A549 (cell line): ENCODE results near the gene COBLL1. TPM values are rescaled to one million over a fixed set of nuclear protein-coding genes. Genes with fewer than 3 reads are reported as not detected.

Experiments used
- ATAC-seq, 2 experiments: fragments of 200-7000 bp in 1 of 2; fragments of >200 bp in 1 of 2; cut with Nextera tagmentation in 1 of 2; cut with Tn5 transposase in 1 of 2; 3 replicates each; pipeline versions ENCODE4 v1.8.0 to v1.9.1; 2018 to 2020; ENCODE audit warnings: mild to moderate bottlenecking in 1 of 2, moderate library complexity in 1 of 2
- CTCF ChIA-PET: fragments of 300-600 bp; sonication (Branson Sonifier 250); formaldehyde crosslinking; extraction: SDS; loops from one replicate; lab custom pipeline; 2021; ENCODE audit warnings: antibody characterized with exemption, inconsistent platforms; lab: Yijun Ruan, JAX
- POLR2A ChIA-PET: fragments of 350-600 bp; formaldehyde crosslinking; extraction: SDS; loops from one replicate; lab custom pipeline; 2021; ENCODE audit warnings: antibody characterized with exemption, inconsistent platforms; lab: Yijun Ruan, JAX
- DNase-seq, 2 experiments: peaks; one replicate each; pipeline versions ENCODE4 v3.0.0 to v3.0.0-alpha.2; 2011 to 2016; ENCODE audit warnings: low read depth in 1 of 2, low spot score in 1 of 2
- FAIRE-seq: peaks from 2 replicates; lab custom pipeline; 2011; peaks lifted over from hg19 to GRCh38; lab: Jason Lieb, UNC
- H3K27ac ChIP-seq, 2 experiments: fragments of >200 bp; sonication (Bioruptor Twin); formaldehyde crosslinking; 3 replicates each; pipeline ENCODE4 v1.5.1; 2016 to 2017
- H3K4me1 ChIP-seq: fragments of >200 bp; sonication (Bioruptor Twin); formaldehyde crosslinking; 3 replicates; pipeline ENCODE4 v1.6.1; 2016
- H3K4me2 ChIP-seq: fragments of >200 bp; sonication (Bioruptor Twin); formaldehyde crosslinking; 3 replicates; pipeline ENCODE4 v1.6.1; 2016
- H3K4me3 ChIP-seq: fragments of >200 bp; sonication (Bioruptor Twin); formaldehyde crosslinking; 3 replicates; pipeline ENCODE4 v1.5.1; 2016
- H3K9me3 ChIP-seq: fragments of >200 bp; sonication (Bioruptor Twin); formaldehyde crosslinking; 3 replicates; pipeline ENCODE4 v1.6.1; 2016
- CBX8 ChIP-seq: fragments of 200-600 bp; sonication (generic); IDR thresholded peaks from 2 replicates; pipeline ENCODE4 v1.6.1; 2016
- CEBPB ChIP-seq, 2 experiments: fragments of >200 bp in 1 of 2; sonication (Bioruptor Twin) in 1 of 2; formaldehyde crosslinking in 1 of 2; IDR thresholded peaks; 2 replicates each; pipeline ENCODE4 v1.6.1; 2012 to 2016
- EHMT2 ChIP-seq: fragments of 200-600 bp; sonication (generic); IDR thresholded peaks from 2 replicates; pipeline ENCODE4 v1.6.1; 2016; ENCODE audit warnings: antibody characterized with exemption, low read depth, mild to moderate bottlenecking, moderate library complexity
- EP300 ChIP-seq, 2 experiments: fragments of >200 bp; sonication (Bioruptor Twin); formaldehyde crosslinking; IDR thresholded peaks; 2 replicates in 1 of 2; 3 replicates in 1 of 2; pipeline ENCODE4 v1.6.1; 2016 to 2017
- FOSL2 ChIP-seq, 2 experiments: fragments of 450-650 bp in 1 of 2; fragments of >200 bp in 1 of 2; sonication (Bioruptor Twin) in 1 of 2; formaldehyde crosslinking; IDR thresholded peaks; 2 replicates each; pipeline versions ENCODE4 v1.5.0 to v1.6.1; 2016 to 2020; ENCODE audit warnings: mild to moderate bottlenecking in 1 of 2, moderate library complexity in 1 of 2
- HEYL ChIP-seq: fragments of 250-450 bp; sonication (Bioruptor Pico); IDR thresholded peaks from 2 replicates; pipeline ENCODE4 v1.8.0; 2021; ENCODE audit warnings: mild to moderate bottlenecking, moderate library complexity
- HOXA7 ChIP-seq: fragments of 250-450 bp; sonication (Bioruptor Pico); IDR thresholded peaks from 2 replicates; pipeline ENCODE4 v1.5.0; 2020; ENCODE audit warnings: mild to moderate bottlenecking, moderate library complexity
- HOXB5 ChIP-seq: fragments of 250-450 bp; sonication (Bioruptor Pico); IDR thresholded peaks from 2 replicates; pipeline ENCODE4 v1.5.0; 2020; ENCODE audit warnings: mild to moderate bottlenecking, moderate library complexity
- MAFK ChIP-seq: fragments of 450-650 bp; IDR thresholded peaks from 2 replicates; pipeline ENCODE4 v1.6.1; 2014; ENCODE audit not compliant: partially characterized antibody
- NFE2L2 ChIP-seq: fragments of 150-350 bp; conservative IDR thresholded peaks from 2 replicates; pipeline ENCODE4 v1.6.1; 2014; ENCODE audit warnings: low read length
- NPAS2 ChIP-seq: fragments of 250-450 bp; sonication (Bioruptor Pico); IDR thresholded peaks from 2 replicates; pipeline ENCODE4 v1.8.0; 2022; ENCODE audit warnings: mild to moderate bottlenecking, moderate library complexity, borderline replicate concordance
- RCOR1 ChIP-seq: fragments of 150-350 bp; IDR thresholded peaks from 2 replicates; pipeline ENCODE4 v1.6.1; 2014; ENCODE audit warnings: antibody characterized with exemption, low read length, low read depth
- RFX5 ChIP-seq: fragments of 450-650 bp; IDR thresholded peaks from 2 replicates; pipeline ENCODE4 v1.7.1; 2014; ENCODE audit warnings: antibody characterized with exemption, mild to moderate bottlenecking, moderate library complexity
- SREBF2 ChIP-seq: fragments of 450-650 bp; IDR thresholded peaks from 2 replicates; pipeline ENCODE4 v1.6.1; 2014; ENCODE audit warnings: mild to moderate bottlenecking, moderate library complexity
- TFCP2L1 ChIP-seq: fragments of 250-450 bp; sonication (Bioruptor Pico); IDR thresholded peaks from 2 replicates; pipeline ENCODE4 v1.5.0; 2021; ENCODE audit warnings: mild to moderate bottlenecking
- TP53 ChIP-seq: fragments of 250-450 bp; sonication (Bioruptor Pico); IDR thresholded peaks from 2 replicates; pipeline ENCODE4 v1.5.0; 2021; ENCODE audit warnings: mild to moderate bottlenecking, moderate library complexity
- ZFP36 ChIP-seq: fragments of 450-650 bp; IDR thresholded peaks from 2 replicates; pipeline ENCODE4 v1.6.1; 2014; ENCODE audit warnings: borderline replicate concordance; ENCODE audit not compliant: partially characterized antibody
- ZNF302 ChIP-seq: fragments of 250-450 bp; sonication (Bioruptor Pico); IDR thresholded peaks from 2 replicates; pipeline ENCODE4 v1.9.0; 2021; ENCODE audit warnings: inconsistent platforms, mild to moderate bottlenecking, moderate library complexity
- WGBS: methylation state at CpG from one replicate; pipeline ENCODE4 v1.1.6; 2017; ENCODE audit errors: missing lambda C conversion rate; 5-methylcytosine and 5-hydroxymethylcytosine counted together
- polyA plus RNA-seq, 4 experiments: library from polyadenylated mRNA; depleted of rRNA in 3 of 4; stranded (reverse); fragments of >200 nt; fragmentation: RNase III in 1 of 4; extraction: RNeasy Plus Mini Kit Qiagen cat#74134 plus additional on column Dnase treatment in 1 of 4; gene quantifications; 2 replicates in 3 of 4; 3 replicates in 1 of 4; pipeline ENCODE4 v1.2.3, GENCODE V29; 2011 to 2017
- TF ChIP-seq, protein P1 (sequence below): fragments of 450-650 bp; IDR thresholded peaks from 2 replicates; pipeline ENCODE4 v1.6.1; 2014; ENCODE audit warnings: antibody characterized with exemption
- TF ChIP-seq, protein P2 (sequence below): fragments of 250-450 bp; sonication (Bioruptor Pico); IDR thresholded peaks from 2 replicates; pipeline ENCODE4 v1.5.0; 2021; ENCODE audit warnings: mild to moderate bottlenecking, moderate library complexity, borderline replicate concordance
- TF ChIP-seq, protein P3 (sequence below): fragments of 250-450 bp; sonication (Bioruptor Pico); IDR thresholded peaks from 2 replicates; pipeline ENCODE4 v1.5.0; 2020; ENCODE audit warnings: low read depth, mild to moderate bottlenecking, moderate library complexity
- TF ChIP-seq, protein P4 (sequence below): fragments of 200-600 bp; sonication (generic); IDR thresholded peaks from 2 replicates; pipeline ENCODE4 v1.6.1; 2016; ENCODE audit warnings: antibody characterized with exemption, mild to moderate bottlenecking, moderate library complexity

The COBLL1 gene
- polyA plus RNA-seq, 2 of the 4 experiments (the other 2 are of a cell fraction): 2.6 to 5.3 TPM

DNA sequence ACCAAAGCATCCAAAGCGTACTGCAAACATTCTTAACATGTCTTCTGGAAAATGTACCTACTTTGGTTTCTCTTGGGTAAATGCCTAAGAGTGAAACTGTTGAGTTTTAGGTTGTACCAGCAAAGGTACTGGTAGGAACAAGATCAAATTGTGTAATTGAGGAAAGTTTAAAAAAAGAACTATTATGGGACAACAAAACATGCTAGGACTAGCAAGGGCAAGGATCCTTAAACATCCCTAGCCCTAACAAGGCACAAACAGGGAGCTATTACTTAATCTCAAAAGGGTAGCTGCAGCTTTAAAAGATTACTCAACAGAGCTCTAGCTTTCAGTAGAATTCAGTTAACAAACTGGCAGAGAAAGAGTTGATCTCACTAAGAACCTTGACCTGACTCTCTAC is 164.4 kb downstream of the COBLL1 start (continued):
- TF ChIP-seq HEYL (no peak), RCOR1 (no peak), NPAS2 (CRISPR knock-in tag) (no peak), FOSL2 (IDR thresholded peaks at IDR 0.05) (no peak), FOSL2 (CRISPR knock-in tag; IDR thresholded peaks at IDR 0.05) (no peak)

DNA sequence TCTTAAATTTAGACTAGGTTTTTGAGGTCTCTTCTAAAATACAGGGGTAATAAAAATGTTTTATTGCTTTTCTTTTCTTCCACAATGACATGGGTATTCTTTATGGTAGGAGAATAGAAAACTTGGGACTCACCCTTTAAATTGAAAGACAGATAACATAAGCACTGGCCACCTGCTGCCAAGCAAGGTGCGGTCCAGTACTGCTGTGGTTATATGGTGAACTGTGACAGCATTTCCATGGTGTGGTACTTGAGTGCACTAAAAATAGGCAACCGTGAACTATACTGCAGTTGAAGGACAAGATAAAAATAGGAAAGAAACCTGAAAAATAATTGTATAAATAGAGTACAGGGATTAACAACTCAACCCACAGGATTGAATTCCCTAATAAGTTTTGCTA is 165.9 kb downstream of the COBLL1 start:
- ATAC-seq: no peak
- Histone ChIP-seq H3K4me2 (no peak overlapping the region), H3K4me1 (0 out of 3 replicates have a peak, but pooled peaks cover 11% of the 10 kb centered on the region), H3K9me3 (peaks cover 4% of the 10 kb centered on the region; the same call in 1 of the 3 replicates), H3K4me3 (no peak overlapping the region), H3K27ac (no peak overlapping the region)
- ChIA-PET CTCF (no interaction called here), POLR2A (no interaction called here)
- no peak for FAIRE-seq
- TF ChIP-seq HOXA7 (CRISPR knock-in tag) (no peak), ZNF302 (CRISPR knock-in tag) (no peak), SREBF2 (no peak), EHMT2 (no peak), CEBPB (IDR thresholded peaks at IDR 0.05) (no peak), CBX8 (no peak), RFX5 (no peak), NFE2L2 (no peak), TFCP2L1 (CRISPR knock-in tag) (no peak), EP300 (IDR thresholded peaks at IDR 0.05) (no peak), TP53 (CRISPR knock-in tag) (no peak), HOXB5 (CRISPR knock-in tag) (no peak), ZFP36 (no peak), MAFK (no peak)
- TF ChIP-seq, protein P1, sequence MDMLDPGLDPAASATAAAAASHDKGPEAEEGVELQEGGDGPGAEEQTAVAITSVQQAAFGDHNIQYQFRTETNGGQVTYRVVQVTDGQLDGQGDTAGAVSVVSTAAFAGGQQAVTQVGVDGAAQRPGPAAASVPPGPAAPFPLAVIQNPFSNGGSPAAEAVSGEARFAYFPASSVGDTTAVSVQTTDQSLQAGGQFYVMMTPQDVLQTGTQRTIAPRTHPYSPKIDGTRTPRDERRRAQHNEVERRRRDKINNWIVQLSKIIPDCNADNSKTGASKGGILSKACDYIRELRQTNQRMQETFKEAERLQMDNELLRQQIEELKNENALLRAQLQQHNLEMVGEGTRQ: no peak
- TF ChIP-seq, protein P2, sequence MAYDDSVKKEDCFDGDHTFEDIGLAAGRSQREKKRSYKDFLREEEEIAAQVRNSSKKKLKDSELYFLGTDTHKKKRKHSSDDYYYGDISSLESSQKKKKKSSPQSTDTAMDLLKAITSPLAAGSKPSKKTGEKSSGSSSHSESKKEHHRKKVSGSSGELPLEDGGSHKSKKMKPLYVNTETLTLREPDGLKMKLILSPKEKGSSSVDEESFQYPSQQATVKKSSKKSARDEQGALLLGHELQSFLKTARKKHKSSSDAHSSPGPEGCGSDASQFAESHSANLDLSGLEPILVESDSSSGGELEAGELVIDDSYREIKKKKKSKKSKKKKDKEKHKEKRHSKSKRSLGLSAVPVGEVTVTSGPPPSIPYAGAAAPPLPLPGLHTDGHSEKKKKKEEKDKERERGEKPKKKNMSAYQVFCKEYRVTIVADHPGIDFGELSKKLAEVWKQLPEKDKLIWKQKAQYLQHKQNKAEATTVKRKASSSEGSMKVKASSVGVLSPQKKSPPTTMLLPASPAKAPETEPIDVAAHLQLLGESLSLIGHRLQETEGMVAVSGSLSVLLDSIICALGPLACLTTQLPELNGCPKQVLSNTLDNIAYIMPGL (CRISPR knock-in tag): no peak
- TF ChIP-seq, protein P3, sequence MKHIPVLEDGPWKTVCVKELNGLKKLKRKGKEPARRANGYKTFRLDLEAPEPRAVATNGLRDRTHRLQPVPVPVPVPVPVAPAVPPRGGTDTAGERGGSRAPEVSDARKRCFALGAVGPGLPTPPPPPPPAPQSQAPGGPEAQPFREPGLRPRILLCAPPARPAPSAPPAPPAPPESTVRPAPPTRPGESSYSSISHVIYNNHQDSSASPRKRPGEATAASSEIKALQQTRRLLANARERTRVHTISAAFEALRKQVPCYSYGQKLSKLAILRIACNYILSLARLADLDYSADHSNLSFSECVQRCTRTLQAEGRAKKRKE: no peak
- TF ChIP-seq, protein P4, sequence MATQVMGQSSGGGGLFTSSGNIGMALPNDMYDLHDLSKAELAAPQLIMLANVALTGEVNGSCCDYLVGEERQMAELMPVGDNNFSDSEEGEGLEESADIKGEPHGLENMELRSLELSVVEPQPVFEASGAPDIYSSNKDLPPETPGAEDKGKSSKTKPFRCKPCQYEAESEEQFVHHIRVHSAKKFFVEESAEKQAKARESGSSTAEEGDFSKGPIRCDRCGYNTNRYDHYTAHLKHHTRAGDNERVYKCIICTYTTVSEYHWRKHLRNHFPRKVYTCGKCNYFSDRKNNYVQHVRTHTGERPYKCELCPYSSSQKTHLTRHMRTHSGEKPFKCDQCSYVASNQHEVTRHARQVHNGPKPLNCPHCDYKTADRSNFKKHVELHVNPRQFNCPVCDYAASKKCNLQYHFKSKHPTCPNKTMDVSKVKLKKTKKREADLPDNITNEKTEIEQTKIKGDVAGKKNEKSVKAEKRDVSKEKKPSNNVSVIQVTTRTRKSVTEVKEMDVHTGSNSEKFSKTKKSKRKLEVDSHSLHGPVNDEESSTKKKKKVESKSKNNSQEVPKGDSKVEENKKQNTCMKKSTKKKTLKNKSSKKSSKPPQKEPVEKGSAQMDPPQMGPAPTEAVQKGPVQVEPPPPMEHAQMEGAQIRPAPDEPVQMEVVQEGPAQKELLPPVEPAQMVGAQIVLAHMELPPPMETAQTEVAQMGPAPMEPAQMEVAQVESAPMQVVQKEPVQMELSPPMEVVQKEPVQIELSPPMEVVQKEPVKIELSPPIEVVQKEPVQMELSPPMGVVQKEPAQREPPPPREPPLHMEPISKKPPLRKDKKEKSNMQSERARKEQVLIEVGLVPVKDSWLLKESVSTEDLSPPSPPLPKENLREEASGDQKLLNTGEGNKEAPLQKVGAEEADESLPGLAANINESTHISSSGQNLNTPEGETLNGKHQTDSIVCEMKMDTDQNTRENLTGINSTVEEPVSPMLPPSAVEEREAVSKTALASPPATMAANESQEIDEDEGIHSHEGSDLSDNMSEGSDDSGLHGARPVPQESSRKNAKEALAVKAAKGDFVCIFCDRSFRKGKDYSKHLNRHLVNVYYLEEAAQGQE: no peak
- WGBS: 95% methylated on average over 2 of the region's 2 CpGs
- no peak for DNase-seq
